ENCODE measurements around the gene TSC1. TPM values are rescaled to one million over a fixed set of nuclear protein-coding genes. Genes with fewer than 3 reads are reported as not detected.

The TSC1 gene
- total and polyA plus RNA-seq, 2 experiments from 2014 or later = 23.7 to 48.0 TPM

DNA sequence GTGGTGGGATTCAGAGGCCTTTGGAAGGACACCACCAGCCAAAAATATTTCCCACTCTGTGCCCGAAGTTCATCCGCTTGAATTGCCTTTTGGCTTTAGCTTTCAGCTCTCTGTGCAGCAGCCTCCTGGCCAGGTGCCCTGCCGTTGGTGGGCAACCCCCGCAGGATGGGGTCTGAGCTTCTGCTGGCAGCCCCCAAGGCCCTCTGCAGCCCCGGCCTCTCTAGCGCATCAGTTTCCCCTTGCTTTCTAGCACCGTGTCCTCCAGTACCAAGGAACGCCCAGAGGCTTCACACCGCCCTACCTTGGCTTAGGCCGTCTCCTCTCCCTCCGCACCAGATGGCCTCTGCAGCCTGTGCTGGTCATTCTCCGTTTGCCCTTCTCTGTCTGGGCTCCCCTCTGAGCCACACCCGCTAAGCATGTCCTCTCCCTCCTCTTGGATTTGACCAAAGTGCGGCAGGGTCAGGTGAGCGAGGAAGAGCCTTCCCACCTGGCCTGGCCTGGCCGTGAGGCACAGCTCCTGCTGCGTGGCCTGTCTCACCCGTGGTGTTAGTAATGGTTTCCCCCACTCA lies 4.2 kb upstream of the TSC1 start:
- peaks cover 24% of the 10 kb centered on the region for H3K4me1 Mint-ChIP-seq
- H3K27me3 Mint-ChIP-seq (ENCODE audit: insufficient read depth, low read depth, poor library complexity) = peaks cover 16% of the 10 kb centered on the region
- Histone ChIP-seq H3F3A (replicated peaks; ENCODE audit: low read depth) (no peaks in the 10 kb centered on the region), H3K9me2 (ENCODE audit: insufficient read depth) (no peaks in the 10 kb centered on the region), H4K20me1 (replicated peaks; ENCODE audit: insufficient read depth) (no peaks in the 10 kb centered on the region; the same call in 1 of the 2 replicates), H3K4me2 (no peak overlapping the region), H2AFZ (peak overlapping the region; percentile 63; the same call in 1 of the 2 replicates), H3K4me1 (ENCODE audit: insufficient read depth) (peaks cover 8% of the 10 kb centered on the region), H3K79me2 (replicated peaks; ENCODE audit: insufficient read depth) (peaks cover 7% of the 10 kb centered on the region), H3K36me3 (ENCODE audit: insufficient read depth) (no peaks in the 10 kb centered on the region), H3K27me3 (ENCODE audit: insufficient read depth) (no peaks in the 10 kb centered on the region), H3K27ac (ENCODE audit: low read depth) (no peak overlapping the region), H3K4me3 (no peak overlapping the region)
- H3K9me3 Mint-ChIP-seq = no peaks in the 10 kb centered on the region; the same call in 2 of the 3 replicates
- no peak overlapping the region for H3K4me3 Mint-ChIP-seq
- DNase-seq (ENCODE audit: low spot score) (no peak), ATAC-seq (no peak)
- H3K27ac Mint-ChIP-seq = peak overlapping the region; percentile 70; the same call in 1 of the 2 replicates
- H3K36me3 Mint-ChIP-seq (ENCODE audit: low read depth) = no peaks in the 10 kb centered on the region
- no peak for TF ChIP-seq CREB1 (CRISPR knock-in tag; IDR thresholded peaks at IDR 0.05; ENCODE audit: low read depth)
- TF ChIP-seq ZNF331 (CRISPR knock-in tag; IDR thresholded peaks at IDR 0.05; ENCODE audit: low read depth) = no peak
- TF ChIP-seq, protein P1, sequence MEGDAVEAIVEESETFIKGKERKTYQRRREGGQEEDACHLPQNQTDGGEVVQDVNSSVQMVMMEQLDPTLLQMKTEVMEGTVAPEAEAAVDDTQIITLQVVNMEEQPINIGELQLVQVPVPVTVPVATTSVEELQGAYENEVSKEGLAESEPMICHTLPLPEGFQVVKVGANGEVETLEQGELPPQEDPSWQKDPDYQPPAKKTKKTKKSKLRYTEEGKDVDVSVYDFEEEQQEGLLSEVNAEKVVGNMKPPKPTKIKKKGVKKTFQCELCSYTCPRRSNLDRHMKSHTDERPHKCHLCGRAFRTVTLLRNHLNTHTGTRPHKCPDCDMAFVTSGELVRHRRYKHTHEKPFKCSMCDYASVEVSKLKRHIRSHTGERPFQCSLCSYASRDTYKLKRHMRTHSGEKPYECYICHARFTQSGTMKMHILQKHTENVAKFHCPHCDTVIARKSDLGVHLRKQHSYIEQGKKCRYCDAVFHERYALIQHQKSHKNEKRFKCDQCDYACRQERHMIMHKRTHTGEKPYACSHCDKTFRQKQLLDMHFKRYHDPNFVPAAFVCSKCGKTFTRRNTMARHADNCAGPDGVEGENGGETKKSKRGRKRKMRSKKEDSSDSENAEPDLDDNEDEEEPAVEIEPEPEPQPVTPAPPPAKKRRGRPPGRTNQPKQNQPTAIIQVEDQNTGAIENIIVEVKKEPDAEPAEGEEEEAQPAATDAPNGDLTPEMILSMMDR (conservative IDR thresholded peaks at IDR 0.05; ENCODE audit: low read depth in 2 of 2) = no peak
- TF ChIP-seq, protein P2, sequence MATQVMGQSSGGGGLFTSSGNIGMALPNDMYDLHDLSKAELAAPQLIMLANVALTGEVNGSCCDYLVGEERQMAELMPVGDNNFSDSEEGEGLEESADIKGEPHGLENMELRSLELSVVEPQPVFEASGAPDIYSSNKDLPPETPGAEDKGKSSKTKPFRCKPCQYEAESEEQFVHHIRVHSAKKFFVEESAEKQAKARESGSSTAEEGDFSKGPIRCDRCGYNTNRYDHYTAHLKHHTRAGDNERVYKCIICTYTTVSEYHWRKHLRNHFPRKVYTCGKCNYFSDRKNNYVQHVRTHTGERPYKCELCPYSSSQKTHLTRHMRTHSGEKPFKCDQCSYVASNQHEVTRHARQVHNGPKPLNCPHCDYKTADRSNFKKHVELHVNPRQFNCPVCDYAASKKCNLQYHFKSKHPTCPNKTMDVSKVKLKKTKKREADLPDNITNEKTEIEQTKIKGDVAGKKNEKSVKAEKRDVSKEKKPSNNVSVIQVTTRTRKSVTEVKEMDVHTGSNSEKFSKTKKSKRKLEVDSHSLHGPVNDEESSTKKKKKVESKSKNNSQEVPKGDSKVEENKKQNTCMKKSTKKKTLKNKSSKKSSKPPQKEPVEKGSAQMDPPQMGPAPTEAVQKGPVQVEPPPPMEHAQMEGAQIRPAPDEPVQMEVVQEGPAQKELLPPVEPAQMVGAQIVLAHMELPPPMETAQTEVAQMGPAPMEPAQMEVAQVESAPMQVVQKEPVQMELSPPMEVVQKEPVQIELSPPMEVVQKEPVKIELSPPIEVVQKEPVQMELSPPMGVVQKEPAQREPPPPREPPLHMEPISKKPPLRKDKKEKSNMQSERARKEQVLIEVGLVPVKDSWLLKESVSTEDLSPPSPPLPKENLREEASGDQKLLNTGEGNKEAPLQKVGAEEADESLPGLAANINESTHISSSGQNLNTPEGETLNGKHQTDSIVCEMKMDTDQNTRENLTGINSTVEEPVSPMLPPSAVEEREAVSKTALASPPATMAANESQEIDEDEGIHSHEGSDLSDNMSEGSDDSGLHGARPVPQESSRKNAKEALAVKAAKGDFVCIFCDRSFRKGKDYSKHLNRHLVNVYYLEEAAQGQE (IDR thresholded peaks at IDR 0.05; ENCODE audit: unreplicated experiment) = no peak
- TF ChIP-seq NANOG (IDR thresholded peaks at IDR 0.05; ENCODE audit: borderline replicate concordance) = no peak
- no peak for TF ChIP-seq POLR2AphosphoS5 (IDR thresholded peaks at IDR 0.05; ENCODE audit: low read depth)
- no peak for TF ChIP-seq STAT1 (IDR thresholded peaks at IDR 0.05; ENCODE audit: unreplicated experiment)
- TF ChIP-seq, protein P3, sequence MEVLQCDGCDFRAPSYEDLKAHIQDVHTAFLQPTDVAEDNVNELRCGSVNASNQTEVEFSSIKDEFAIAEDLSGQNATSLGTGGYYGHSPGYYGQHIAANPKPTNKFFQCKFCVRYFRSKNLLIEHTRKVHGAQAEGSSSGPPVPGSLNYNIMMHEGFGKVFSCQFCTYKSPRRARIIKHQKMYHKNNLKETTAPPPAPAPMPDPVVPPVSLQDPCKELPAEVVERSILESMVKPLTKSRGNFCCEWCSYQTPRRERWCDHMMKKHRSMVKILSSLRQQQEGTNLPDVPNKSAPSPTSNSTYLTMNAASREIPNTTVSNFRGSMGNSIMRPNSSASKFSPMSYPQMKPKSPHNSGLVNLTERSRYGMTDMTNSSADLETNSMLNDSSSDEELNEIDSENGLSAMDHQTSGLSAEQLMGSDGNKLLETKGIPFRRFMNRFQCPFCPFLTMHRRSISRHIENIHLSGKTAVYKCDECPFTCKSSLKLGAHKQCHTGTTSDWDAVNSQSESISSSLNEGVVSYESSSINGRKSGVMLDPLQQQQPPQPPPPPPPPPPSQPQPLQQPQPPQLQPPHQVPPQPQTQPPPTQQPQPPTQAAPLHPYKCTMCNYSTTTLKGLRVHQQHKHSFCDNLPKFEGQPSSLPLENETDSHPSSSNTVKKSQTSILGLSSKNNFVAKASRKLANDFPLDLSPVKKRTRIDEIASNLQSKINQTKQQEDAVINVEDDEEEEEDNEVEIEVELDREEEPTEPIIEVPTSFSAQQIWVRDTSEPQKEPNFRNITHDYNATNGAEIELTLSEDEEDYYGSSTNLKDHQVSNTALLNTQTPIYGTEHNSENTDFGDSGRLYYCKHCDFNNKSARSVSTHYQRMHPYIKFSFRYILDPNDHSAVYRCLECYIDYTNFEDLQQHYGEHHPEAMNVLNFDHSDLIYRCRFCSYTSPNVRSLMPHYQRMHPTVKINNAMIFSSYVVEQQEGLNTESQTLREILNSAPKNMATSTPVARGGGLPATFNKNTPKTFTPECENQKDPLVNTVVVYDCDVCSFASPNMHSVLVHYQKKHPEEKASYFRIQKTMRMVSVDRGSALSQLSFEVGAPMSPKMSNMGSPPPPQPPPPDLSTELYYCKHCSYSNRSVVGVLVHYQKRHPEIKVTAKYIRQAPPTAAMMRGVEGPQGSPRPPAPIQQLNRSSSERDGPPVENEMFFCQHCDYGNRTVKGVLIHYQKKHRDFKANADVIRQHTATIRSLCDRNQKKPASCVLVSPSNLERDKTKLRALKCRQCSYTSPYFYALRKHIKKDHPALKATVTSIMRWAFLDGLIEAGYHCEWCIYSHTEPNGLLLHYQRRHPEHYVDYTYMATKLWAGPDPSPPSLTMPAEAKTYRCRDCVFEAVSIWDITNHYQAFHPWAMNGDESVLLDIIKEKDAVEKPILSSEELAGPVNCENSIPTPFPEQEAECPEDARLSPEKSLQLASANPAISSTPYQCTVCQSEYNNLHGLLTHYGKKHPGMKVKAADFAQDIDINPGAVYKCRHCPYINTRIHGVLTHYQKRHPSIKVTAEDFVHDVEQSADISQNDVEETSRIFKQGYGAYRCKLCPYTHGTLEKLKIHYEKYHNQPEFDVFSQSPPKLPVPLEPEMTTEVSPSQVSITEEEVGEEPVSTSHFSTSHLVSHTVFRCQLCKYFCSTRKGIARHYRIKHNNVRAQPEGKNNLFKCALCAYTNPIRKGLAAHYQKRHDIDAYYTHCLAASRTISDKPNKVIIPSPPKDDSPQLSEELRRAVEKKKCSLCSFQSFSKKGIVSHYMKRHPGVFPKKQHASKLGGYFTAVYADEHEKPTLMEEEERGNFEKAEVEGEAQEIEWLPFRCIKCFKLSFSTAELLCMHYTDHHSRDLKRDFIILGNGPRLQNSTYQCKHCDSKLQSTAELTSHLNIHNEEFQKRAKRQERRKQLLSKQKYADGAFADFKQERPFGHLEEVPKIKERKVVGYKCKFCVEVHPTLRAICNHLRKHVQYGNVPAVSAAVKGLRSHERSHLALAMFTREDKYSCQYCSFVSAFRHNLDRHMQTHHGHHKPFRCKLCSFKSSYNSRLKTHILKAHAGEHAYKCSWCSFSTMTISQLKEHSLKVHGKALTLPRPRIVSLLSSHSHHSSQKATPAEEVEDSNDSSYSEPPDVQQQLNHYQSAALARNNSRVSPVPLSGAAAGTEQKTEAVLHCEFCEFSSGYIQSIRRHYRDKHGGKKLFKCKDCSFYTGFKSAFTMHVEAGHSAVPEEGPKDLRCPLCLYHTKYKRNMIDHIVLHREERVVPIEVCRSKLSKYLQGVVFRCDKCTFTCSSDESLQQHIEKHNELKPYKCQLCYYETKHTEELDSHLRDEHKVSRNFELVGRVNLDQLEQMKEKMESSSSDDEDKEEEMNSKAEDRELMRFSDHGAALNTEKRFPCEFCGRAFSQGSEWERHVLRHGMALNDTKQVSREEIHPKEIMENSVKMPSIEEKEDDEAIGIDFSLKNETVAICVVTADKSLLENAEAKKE (CRISPR knock-in tag; IDR thresholded peaks at IDR 0.05) = no peak
- no peak for TF ChIP-seq ZNF114 (CRISPR knock-in tag; IDR thresholded peaks at IDR 0.05)
- TF ChIP-seq, protein P4, sequence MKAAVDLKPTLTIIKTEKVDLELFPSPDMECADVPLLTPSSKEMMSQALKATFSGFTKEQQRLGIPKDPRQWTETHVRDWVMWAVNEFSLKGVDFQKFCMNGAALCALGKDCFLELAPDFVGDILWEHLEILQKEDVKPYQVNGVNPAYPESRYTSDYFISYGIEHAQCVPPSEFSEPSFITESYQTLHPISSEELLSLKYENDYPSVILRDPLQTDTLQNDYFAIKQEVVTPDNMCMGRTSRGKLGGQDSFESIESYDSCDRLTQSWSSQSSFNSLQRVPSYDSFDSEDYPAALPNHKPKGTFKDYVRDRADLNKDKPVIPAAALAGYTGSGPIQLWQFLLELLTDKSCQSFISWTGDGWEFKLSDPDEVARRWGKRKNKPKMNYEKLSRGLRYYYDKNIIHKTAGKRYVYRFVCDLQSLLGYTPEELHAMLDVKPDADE (IDR thresholded peaks at IDR 0.05) = no peak
- no peak for TF ChIP-seq EZH2phosphoT487 (IDR thresholded peaks at IDR 0.05; ENCODE audit: unreplicated experiment)
- TF ChIP-seq EZH2 (IDR thresholded peaks at IDR 0.05; ENCODE audit: low read depth, unreplicated experiment) = no peak

Measured in GM23338 (cell line).